A549 (cell line): ENCODE measurements around the gene TCF12. TPM values are rescaled to one million over a fixed set of nuclear protein-coding genes. Genes with fewer than 3 reads are reported as not detected.

ENCODE experiments used
- ATAC-seq, 2 experiments: fragments of 200-7000 bp in 1 of 2; fragments of >200 bp in 1 of 2; cut with Nextera tagmentation in 1 of 2; cut with Tn5 transposase in 1 of 2; 3 replicates each; pipeline versions ENCODE4 v1.8.0 to v1.9.1; 2018 to 2020; ENCODE audit warnings: mild to moderate bottlenecking in 1 of 2, moderate library complexity in 1 of 2
- CTCF ChIA-PET: fragments of 300-600 bp; sonication (Branson Sonifier 250); formaldehyde crosslinking; extraction: SDS; loops from one replicate; lab custom pipeline; 2021; ENCODE audit warnings: antibody characterized with exemption, inconsistent platforms; lab: Yijun Ruan, JAX
- POLR2A ChIA-PET: fragments of 350-600 bp; formaldehyde crosslinking; extraction: SDS; loops from one replicate; lab custom pipeline; 2021; ENCODE audit warnings: antibody characterized with exemption, inconsistent platforms; lab: Yijun Ruan, JAX
- DNase-seq, 2 experiments: peaks; one replicate each; pipeline versions ENCODE4 v3.0.0 to v3.0.0-alpha.2; 2011 to 2016; ENCODE audit warnings: low read depth in 1 of 2, low spot score in 1 of 2
- FAIRE-seq: peaks from 2 replicates; lab custom pipeline; 2011; peaks lifted over from hg19 to GRCh38; lab: Jason Lieb, UNC
- H3K27ac ChIP-seq, 2 experiments: fragments of >200 bp; sonication (Bioruptor Twin); formaldehyde crosslinking; 3 replicates each; pipeline ENCODE4 v1.5.1; 2016 to 2017
- H3K4me1 ChIP-seq: fragments of >200 bp; sonication (Bioruptor Twin); formaldehyde crosslinking; 3 replicates; pipeline ENCODE4 v1.6.1; 2016
- H3K4me2 ChIP-seq: fragments of >200 bp; sonication (Bioruptor Twin); formaldehyde crosslinking; 3 replicates; pipeline ENCODE4 v1.6.1; 2016
- H3K4me3 ChIP-seq: fragments of >200 bp; sonication (Bioruptor Twin); formaldehyde crosslinking; 3 replicates; pipeline ENCODE4 v1.5.1; 2016
- H3K9me3 ChIP-seq: fragments of >200 bp; sonication (Bioruptor Twin); formaldehyde crosslinking; 3 replicates; pipeline ENCODE4 v1.6.1; 2016
- BHLHE40 ChIP-seq: IDR thresholded peaks from 2 replicates; pipeline ENCODE4 v1.6.1; 2012; ENCODE audit warnings: low read depth, low read length, inconsistent platforms
- CHD4 ChIP-seq: fragments of 200-600 bp; sonication (generic); IDR thresholded peaks from 2 replicates; pipeline ENCODE4 v1.6.1; 2016; ENCODE audit warnings: antibody characterized with exemption, mild to moderate bottlenecking, borderline replicate concordance
- ESRRA ChIP-seq: fragments of 150-350 bp; IDR thresholded peaks from 2 replicates; pipeline ENCODE4 v1.6.1; 2014; ENCODE audit warnings: mild to moderate bottlenecking, low read length, borderline replicate concordance
- HDAC2 ChIP-seq: fragments of 200-600 bp; sonication (generic); IDR thresholded peaks from 2 replicates; pipeline ENCODE4 v1.6.1; 2016
- JUNB ChIP-seq: fragments of >200 bp; sonication (Bioruptor Twin); formaldehyde crosslinking; IDR thresholded peaks from 2 replicates; pipeline ENCODE4 v1.6.1; 2016
- ZFP36 ChIP-seq: fragments of 450-650 bp; IDR thresholded peaks from 2 replicates; pipeline ENCODE4 v1.6.1; 2014; ENCODE audit warnings: borderline replicate concordance; ENCODE audit not compliant: partially characterized antibody
- ZNF302 ChIP-seq: fragments of 250-450 bp; sonication (Bioruptor Pico); IDR thresholded peaks from 2 replicates; pipeline ENCODE4 v1.9.0; 2021; ENCODE audit warnings: inconsistent platforms, mild to moderate bottlenecking, moderate library complexity
- WGBS: methylation state at CpG from one replicate; pipeline ENCODE4 v1.1.6; 2017; ENCODE audit errors: missing lambda C conversion rate; 5-methylcytosine and 5-hydroxymethylcytosine counted together
- polyA plus RNA-seq, 4 experiments: library from polyadenylated mRNA; depleted of rRNA in 3 of 4; stranded (reverse); fragments of >200 nt; fragmentation: RNase III in 1 of 4; extraction: RNeasy Plus Mini Kit Qiagen cat#74134 plus additional on column Dnase treatment in 1 of 4; gene quantifications; 2 replicates in 3 of 4; 3 replicates in 1 of 4; pipeline ENCODE4 v1.2.3, GENCODE V29; 2011 to 2017
- TF ChIP-seq, protein P1 (sequence below): fragments of >200 bp; sonication (Bioruptor Twin); formaldehyde crosslinking; IDR thresholded peaks from 3 replicates; pipeline ENCODE4 v1.5.1; 2016
- TF ChIP-seq, protein P2 (sequence below): fragments of 200-600 bp; sonication (generic); IDR thresholded peaks from 2 replicates; pipeline ENCODE4 v1.6.1; 2016; ENCODE audit warnings: antibody characterized with exemption, mild to moderate bottlenecking, moderate library complexity
- TF ChIP-seq, protein P3 (sequence below): fragments of >200 bp; sonication (Bioruptor Twin); formaldehyde crosslinking; IDR thresholded peaks from 2 replicates; pipeline ENCODE4 v1.6.1; 2016

TCF12 gene
- polyA plus RNA-seq, 2 of the 4 experiments (the other 2 are of a cell fraction): 36.3 to 121 TPM

DNA sequence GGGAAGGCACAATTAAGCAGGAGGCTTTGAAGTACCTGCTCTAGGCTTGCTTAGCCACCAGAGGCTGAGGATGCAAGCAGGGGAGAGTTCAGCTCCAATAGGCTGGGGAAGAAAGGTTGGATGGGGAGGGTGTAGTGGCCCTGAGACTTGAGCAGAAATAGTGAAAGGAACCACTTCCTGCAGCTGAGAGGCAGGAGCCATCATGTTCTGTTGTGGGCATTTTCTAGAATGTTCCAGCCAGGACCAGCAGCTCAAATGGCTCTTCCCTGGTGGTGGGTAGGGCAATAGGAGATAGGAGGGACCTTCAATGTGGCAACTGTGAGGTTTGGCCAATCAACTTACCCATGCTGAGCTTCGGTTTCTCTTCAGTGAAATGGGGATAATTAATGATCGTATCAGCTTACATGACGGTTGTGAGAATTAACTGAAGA, 378.7 kb downstream of the TCF12 start (continued):
- TF ChIP-seq, protein P1, sequence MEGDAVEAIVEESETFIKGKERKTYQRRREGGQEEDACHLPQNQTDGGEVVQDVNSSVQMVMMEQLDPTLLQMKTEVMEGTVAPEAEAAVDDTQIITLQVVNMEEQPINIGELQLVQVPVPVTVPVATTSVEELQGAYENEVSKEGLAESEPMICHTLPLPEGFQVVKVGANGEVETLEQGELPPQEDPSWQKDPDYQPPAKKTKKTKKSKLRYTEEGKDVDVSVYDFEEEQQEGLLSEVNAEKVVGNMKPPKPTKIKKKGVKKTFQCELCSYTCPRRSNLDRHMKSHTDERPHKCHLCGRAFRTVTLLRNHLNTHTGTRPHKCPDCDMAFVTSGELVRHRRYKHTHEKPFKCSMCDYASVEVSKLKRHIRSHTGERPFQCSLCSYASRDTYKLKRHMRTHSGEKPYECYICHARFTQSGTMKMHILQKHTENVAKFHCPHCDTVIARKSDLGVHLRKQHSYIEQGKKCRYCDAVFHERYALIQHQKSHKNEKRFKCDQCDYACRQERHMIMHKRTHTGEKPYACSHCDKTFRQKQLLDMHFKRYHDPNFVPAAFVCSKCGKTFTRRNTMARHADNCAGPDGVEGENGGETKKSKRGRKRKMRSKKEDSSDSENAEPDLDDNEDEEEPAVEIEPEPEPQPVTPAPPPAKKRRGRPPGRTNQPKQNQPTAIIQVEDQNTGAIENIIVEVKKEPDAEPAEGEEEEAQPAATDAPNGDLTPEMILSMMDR: no peak

DNA sequence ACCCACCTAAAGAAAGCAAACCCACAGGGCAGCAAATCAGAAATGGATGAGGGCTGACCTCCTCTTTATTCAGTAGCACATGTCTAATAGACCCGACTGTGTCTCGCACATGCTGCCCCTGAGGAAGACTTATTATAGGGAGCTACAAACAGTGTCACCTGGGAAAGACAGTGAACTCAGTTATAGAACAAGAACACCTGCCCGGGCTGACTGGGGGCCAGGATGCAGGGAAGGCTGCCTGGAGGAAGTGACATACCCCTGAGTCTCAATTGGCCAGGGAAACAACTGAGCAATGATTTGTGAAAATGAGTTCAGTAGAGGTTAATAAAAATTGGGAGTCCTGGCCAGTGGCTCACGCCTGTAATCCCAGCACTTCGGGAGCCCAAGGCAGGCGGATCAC, 379.2 kb downstream of the TCF12 start:
- no peak overlapping the region for H3K4me3 ChIP-seq
- H3K27ac ChIP-seq: no peak overlapping the region
- ATAC-seq: no peak
- H3K9me3 ChIP-seq: no peaks in the 10 kb centered on the region
- FAIRE-seq: no peak
- WGBS: 86% methylated on average over 6 of the region's 6 CpGs
- no peaks in the 10 kb centered on the region for H3K4me1 ChIP-seq
- no peak for DNase-seq
- CTCF ChIA-PET: interaction anchor here (1.9 to 4.9 kb wide), 3 partner anchors 9 to 806 kb away, joined by 6 to 36 read pairs (median 7); no protein-coding TSS in a partner anchor
- TF ChIP-seq BHLHE40 (no peak), ZFP36 (peak; percentile 17)
- TF ChIP-seq, all 56 proteins: peak for 1
- H3K4me2 ChIP-seq: no peak overlapping the region
- POLR2A ChIA-PET: no interaction called here

DNA sequence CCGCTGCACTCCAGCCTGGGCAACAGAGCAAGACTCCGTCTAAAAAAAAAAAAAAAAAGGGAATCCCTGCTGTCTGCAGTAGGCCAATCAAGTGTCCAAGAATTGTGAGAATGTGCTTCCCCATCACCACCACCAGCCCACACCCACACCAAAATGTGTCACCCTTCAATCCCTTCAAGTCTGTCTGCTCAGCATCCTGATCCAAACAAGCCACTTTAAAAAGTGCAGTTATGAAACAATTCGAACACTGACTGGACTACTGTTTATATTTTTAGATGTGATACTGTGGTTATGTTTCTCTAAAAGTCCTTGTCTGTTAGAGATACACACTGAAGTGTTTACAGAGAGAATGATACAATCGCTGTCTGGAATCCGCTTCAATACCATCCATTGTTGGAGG, 379.8 kb downstream of the TCF12 start:
- CTCF ChIA-PET: interaction anchor here (1.9 to 4.9 kb wide), 3 partner anchors 8 to 807 kb away, joined by 6 to 36 read pairs (median 7); no protein-coding TSS in a partner anchor
- FAIRE-seq (no peak), ATAC-seq (no peak), DNase-seq (no peak)
- 86% methylated on average over 5 of the region's 5 CpGs for WGBS
- H3K4me2 ChIP-seq: no peak overlapping the region
- no peaks in the 10 kb centered on the region for H3K9me3 ChIP-seq
- POLR2A ChIA-PET: no interaction called here
- H3K4me1 ChIP-seq: no peaks in the 10 kb centered on the region
- H3K4me3 ChIP-seq: no peak overlapping the region
- TF ChIP-seq, protein P2, sequence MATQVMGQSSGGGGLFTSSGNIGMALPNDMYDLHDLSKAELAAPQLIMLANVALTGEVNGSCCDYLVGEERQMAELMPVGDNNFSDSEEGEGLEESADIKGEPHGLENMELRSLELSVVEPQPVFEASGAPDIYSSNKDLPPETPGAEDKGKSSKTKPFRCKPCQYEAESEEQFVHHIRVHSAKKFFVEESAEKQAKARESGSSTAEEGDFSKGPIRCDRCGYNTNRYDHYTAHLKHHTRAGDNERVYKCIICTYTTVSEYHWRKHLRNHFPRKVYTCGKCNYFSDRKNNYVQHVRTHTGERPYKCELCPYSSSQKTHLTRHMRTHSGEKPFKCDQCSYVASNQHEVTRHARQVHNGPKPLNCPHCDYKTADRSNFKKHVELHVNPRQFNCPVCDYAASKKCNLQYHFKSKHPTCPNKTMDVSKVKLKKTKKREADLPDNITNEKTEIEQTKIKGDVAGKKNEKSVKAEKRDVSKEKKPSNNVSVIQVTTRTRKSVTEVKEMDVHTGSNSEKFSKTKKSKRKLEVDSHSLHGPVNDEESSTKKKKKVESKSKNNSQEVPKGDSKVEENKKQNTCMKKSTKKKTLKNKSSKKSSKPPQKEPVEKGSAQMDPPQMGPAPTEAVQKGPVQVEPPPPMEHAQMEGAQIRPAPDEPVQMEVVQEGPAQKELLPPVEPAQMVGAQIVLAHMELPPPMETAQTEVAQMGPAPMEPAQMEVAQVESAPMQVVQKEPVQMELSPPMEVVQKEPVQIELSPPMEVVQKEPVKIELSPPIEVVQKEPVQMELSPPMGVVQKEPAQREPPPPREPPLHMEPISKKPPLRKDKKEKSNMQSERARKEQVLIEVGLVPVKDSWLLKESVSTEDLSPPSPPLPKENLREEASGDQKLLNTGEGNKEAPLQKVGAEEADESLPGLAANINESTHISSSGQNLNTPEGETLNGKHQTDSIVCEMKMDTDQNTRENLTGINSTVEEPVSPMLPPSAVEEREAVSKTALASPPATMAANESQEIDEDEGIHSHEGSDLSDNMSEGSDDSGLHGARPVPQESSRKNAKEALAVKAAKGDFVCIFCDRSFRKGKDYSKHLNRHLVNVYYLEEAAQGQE: no peak
- TF ChIP-seq CHD4: no peak
- TF ChIP-seq, all 56 proteins: peak for 0
- no peak overlapping the region for H3K27ac ChIP-seq

DNA sequence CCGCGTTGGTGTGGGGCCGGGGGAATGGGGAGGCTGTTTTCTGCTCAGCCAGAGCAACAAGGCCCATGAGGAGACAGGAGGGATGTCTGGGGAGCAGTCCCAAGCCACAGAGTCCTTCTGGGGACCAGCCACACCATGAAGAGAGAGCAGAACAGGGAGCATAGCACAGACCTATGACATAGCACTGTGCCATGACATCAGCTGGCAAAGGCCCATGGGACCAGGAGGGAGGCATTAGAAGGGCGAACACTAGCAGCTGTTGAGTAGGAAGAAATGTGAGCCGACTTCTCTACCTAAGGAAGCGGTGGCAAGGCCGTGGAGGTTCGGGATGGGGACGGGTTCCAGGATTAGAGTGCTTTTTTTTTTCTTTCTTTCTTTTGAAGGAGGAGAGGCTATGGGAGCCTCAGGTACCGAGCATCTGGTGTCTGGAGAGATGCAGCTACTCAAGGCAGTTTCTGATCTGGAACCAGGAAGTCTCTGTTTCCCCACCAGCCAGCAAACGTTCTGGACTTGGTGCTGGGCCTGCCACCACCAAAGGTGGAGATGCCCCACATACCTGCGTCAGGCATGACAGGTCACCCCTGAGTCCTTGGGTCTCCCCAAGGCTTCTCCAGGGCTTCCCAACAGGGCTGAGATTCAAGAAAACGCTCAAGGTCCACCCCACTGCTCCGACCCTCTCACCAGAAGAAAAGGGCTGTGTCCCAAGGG, 380.6 kb downstream of the TCF12 start:
- Histone ChIP-seq H3K9me3 (no peaks in the 10 kb centered on the region), H3K27ac (no peak overlapping the region), H3K4me1 (no peaks in the 10 kb centered on the region), H3K4me2 (no peak overlapping the region), H3K4me3 (no peak overlapping the region)
- ATAC-seq: peak; percentile 9 to 25; a peak in 3 of 6 replicates
- TF ChIP-seq ZNF302 (CRISPR knock-in tag) (no peak), HDAC2 (no peak), ESRRA (no peak), BHLHE40 (no peak), JUNB (no peak)
- TF ChIP-seq, protein P3, sequence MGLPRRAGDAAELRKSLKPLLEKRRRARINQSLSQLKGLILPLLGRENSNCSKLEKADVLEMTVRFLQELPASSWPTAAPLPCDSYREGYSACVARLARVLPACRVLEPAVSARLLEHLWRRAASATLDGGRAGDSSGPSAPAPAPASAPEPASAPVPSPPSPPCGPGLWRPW: no peak
- DNase-seq: no peak
- WGBS: 88% methylated on average over 14 of the region's 14 CpGs
- ChIA-PET POLR2A (no interaction called here), CTCF (interaction anchor here (0.5 to 0.6 kb wide), 2 partner anchors 36 to 120 kb away, joined by 3 read pairs; no protein-coding TSS in a partner anchor)
- no peak for FAIRE-seq
